HG03520 (cell line): ENCODE measurements around the gene SUGCT.

Source experiments
- ATAC-seq: cut with Tn5 transposase; IDR thresholded peaks from one replicate; pipeline ENCODE4 v1.9.1; 2021; ENCODE audit warnings: mild to moderate bottlenecking, moderate library complexity; ENCODE audit not compliant: unreplicated experiment

Gene SUGCT

GRCh38 chr7:40799493-40800403 is 664.9 kb downstream of the SUGCT start:
- ATAC-seq, result no peak

- no peak for ATAC-seq
Measured at GRCh38 chr7:40800771-40801170, 666.0 kb downstream of the SUGCT start.

- no peak for ATAC-seq
Measured at GRCh38 chr7:40802497-40802896, 667.7 kb downstream of the SUGCT start.

GRCh38 chr7:40804477-40805215 is 669.8 kb downstream of the SUGCT start:
- no peak for ATAC-seq

GRCh38 chr7:40805361-40805760 is 670.6 kb downstream of the SUGCT start:
- ATAC-seq, result no peak

- no peak for ATAC-seq
Measured at GRCh38 chr7:40808378-40808942, 673.7 kb downstream of the SUGCT start.

- no peak for ATAC-seq
Measured at GRCh38 chr7:40810274-40810673, 675.5 kb downstream of the SUGCT start.

GRCh38 chr7:40811666-40812065 is 676.9 kb downstream of the SUGCT start:
- ATAC-seq, result no peak

GRCh38 chr7:40815022-40815421 is 680.2 kb downstream of the SUGCT start:
- ATAC-seq, result no peak

GRCh38 chr7:40815512-40815911 is 680.7 kb downstream of the SUGCT start:
- no peak for ATAC-seq

GRCh38 chr7:40822861-40823260 is 688.1 kb downstream of the SUGCT start:
- ATAC-seq, result no peak

GRCh38 chr7:40824461-40824860 is 689.7 kb downstream of the SUGCT start:
- no peak for ATAC-seq

GRCh38 chr7:40826411-40827221 is 691.8 kb downstream of the SUGCT start:
- ATAC-seq, result no peak

GRCh38 chr7:40827222-40828085 is 692.6 kb downstream of the SUGCT start:
- ATAC-seq, result no peak

- no peak for ATAC-seq
Measured at GRCh38 chr7:40828686-40829600, 694.1 kb downstream of the SUGCT start.

- ATAC-seq, result no peak
Measured at GRCh38 chr7:40833191-40833887, 698.5 kb downstream of the SUGCT start.

- no peak for ATAC-seq
Measured at GRCh38 chr7:40833888-40834234, 699.1 kb downstream of the SUGCT start.

- no peak for ATAC-seq
Measured at GRCh38 chr7:40836218-40836617, 701.4 kb downstream of the SUGCT start.
